Glutamatergic neuron (in vitro differentiated cells): ENCODE results near the gene VPS35L. TPM values are rescaled to one million over a fixed set of nuclear protein-coding genes. Genes with fewer than 3 reads are reported as not detected.

Experiments
- DNase-seq: peaks from one replicate; pipeline ENCODE4 v3.0.0; 2022
- H3K27ac Mint-ChIP-seq: one replicate; pipeline ENCODE4 v1.8.0; 2020; ENCODE audit warnings: mild to moderate bottlenecking, mixed read lengths, inconsistent platforms; ENCODE audit not compliant: unreplicated experiment
- H3K27me3 Mint-ChIP-seq: one replicate; pipeline ENCODE4 v1.8.0; 2020; ENCODE audit warnings: mild to moderate bottlenecking, moderate library complexity, mixed read lengths, inconsistent platforms; ENCODE audit not compliant: unreplicated experiment
- H3K36me3 Mint-ChIP-seq: one replicate; pipeline ENCODE4 v1.8.0; 2020; ENCODE audit warnings: mild to moderate bottlenecking, mixed read lengths, inconsistent platforms; ENCODE audit not compliant: unreplicated experiment
- H3K4me1 Mint-ChIP-seq: one replicate; pipeline ENCODE4 v1.8.0; 2020; ENCODE audit warnings: mild to moderate bottlenecking, low read depth, mixed read lengths, inconsistent platforms; ENCODE audit not compliant: unreplicated experiment
- H3K4me3 Mint-ChIP-seq: one replicate; pipeline ENCODE4 v1.8.0; 2020; ENCODE audit warnings: mild to moderate bottlenecking, mixed read lengths, inconsistent platforms; ENCODE audit not compliant: unreplicated experiment
- H3K9me3 Mint-ChIP-seq: one replicate; pipeline ENCODE4 v1.8.0; 2020; ENCODE audit warnings: mild to moderate bottlenecking, moderate library complexity, mixed read lengths, inconsistent platforms; ENCODE audit not compliant: unreplicated experiment
- total RNA-seq: library from RNA; stranded (reverse); fragmentation: NEBNext Ultra II Directional; extraction: Animal tissue kit (Norgen Biotek cat#: 25700); gene quantifications from one replicate; pipeline ENCODE4 v1.2.1, GENCODE V29; 2021; ENCODE audit not compliant: unreplicated experiment
- TF ChIP-seq, protein P1 (sequence below): fragments of 200-600 bp; sonication (generic); IDR thresholded peaks from one replicate; pipeline ENCODE4 v1.5.0; 2021; ENCODE audit not compliant: partially characterized antibody, unreplicated experiment

The VPS35L gene
- total RNA-seq, 1 donor from 2014 or later = 57.1 TPM

DNA sequence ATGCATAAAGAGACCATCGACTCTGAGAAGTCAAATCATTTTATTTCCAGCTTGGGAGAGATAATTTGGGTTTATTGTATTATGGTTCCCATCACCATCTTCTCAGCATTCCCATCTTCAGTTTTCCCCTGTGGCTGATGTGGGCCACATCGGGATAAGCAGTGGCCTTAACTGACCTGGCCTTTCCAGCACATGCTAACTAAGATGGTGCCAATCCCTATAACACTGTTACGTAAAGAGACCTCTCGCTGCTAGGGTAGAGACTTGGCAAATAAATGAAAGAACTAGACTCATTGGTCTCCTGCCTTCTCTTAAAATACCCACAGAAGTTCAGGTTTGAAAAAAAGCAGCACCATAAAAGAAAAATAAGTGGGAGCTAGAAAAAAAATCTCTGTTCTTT, 49.4 kb downstream of the VPS35L start:
- DNase-seq = no peak
- TF ChIP-seq, protein P1, sequence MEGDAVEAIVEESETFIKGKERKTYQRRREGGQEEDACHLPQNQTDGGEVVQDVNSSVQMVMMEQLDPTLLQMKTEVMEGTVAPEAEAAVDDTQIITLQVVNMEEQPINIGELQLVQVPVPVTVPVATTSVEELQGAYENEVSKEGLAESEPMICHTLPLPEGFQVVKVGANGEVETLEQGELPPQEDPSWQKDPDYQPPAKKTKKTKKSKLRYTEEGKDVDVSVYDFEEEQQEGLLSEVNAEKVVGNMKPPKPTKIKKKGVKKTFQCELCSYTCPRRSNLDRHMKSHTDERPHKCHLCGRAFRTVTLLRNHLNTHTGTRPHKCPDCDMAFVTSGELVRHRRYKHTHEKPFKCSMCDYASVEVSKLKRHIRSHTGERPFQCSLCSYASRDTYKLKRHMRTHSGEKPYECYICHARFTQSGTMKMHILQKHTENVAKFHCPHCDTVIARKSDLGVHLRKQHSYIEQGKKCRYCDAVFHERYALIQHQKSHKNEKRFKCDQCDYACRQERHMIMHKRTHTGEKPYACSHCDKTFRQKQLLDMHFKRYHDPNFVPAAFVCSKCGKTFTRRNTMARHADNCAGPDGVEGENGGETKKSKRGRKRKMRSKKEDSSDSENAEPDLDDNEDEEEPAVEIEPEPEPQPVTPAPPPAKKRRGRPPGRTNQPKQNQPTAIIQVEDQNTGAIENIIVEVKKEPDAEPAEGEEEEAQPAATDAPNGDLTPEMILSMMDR = no peak
- H3K27ac Mint-ChIP-seq = no peak overlapping the region
- H3K27me3 Mint-ChIP-seq = no peaks in the 10 kb centered on the region
- H3K4me3 Mint-ChIP-seq = no peak overlapping the region
- H3K4me1 Mint-ChIP-seq = no peaks in the 10 kb centered on the region
- peaks cover 2% of the 10 kb centered on the region for H3K9me3 Mint-ChIP-seq
- peaks cover 4% of the 10 kb centered on the region for H3K36me3 Mint-ChIP-seq

DNA sequence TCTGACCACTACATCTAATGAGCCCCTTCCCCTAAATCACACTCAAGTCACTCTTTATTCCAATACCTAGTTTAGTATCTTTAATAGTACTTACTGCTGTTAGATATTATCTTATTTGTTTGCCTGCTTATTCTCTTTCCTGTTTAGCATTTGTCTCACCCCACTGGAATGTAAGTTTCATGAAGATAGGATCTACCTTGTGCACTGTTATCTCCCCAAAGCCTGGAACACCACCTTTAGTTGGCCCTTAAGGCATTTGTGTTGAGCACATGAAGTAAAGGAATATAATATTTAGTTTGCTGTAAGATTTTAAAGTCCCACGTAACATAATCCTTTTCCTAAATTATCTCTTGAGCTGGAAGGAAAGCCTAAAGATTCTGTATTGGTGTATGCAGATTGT, 50.2 kb downstream of the VPS35L start:
- H3K36me3 Mint-ChIP-seq = peaks cover 4% of the 10 kb centered on the region
- H3K27me3 Mint-ChIP-seq = no peaks in the 10 kb centered on the region
- H3K27ac Mint-ChIP-seq = no peak overlapping the region
- H3K9me3 Mint-ChIP-seq = peaks cover 2% of the 10 kb centered on the region
- DNase-seq = no peak
- TF ChIP-seq, protein P1 = no peak
- H3K4me1 Mint-ChIP-seq = no peaks in the 10 kb centered on the region
- no peak overlapping the region for H3K4me3 Mint-ChIP-seq

DNA sequence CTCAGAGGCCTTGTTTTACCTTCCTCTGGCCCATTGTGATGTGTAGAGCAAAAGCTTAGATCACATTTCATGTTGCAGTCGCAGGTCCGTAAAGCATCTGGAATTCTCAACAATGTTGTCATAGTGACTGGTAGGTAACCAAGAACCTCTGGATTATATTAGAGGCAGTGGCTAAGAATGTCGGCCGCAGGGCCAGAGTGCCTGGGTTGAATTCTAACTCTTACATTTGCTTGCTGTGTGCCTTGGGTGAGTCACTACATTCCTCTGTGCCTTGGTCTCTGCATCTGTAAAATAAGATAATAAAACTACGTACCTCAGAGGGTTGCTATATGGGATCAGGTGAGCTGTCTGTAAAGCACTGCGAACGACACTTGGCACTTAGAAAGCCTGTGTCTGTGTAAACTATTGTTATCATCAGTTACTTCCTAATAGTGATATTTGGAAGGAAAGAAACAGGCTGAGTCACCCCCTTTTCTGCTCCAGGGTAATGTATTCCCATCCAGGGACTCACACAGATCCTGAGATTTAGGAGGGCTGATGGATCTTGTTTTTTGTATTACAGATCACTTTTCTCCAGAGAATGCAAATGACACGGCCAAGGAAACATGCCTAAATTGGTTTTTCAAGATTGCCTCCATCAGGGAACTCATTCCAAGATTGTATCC, 52.2 kb downstream of the VPS35L start:
- Mint-ChIP-seq H3K4me1 (no peaks in the 10 kb centered on the region), H3K4me3 (no peak overlapping the region), H3K36me3 (peaks cover 4% of the 10 kb centered on the region), H3K27me3 (no peaks in the 10 kb centered on the region), H3K9me3 (peaks cover 2% of the 10 kb centered on the region), H3K27ac (no peak overlapping the region)
- TF ChIP-seq, protein P1 = no peak
- no peak for DNase-seq

DNA sequence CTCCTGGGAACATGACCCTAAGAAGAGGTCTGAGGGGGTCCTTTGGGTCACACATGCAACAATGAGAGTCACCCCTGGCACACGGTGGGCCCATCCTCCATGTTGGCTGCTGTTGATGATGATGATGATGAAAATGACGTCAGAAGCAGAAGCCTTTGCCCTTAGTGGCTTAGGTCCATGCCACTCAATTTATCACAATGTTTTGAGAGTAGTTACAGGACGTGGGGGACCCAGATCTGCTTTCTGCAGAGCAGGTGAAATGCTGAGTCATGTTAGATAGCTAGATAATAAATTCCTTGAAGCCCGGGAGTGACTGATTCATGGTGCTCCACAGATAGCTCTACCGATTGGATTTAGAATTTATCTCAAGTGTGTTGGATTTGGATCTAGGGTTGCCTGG, 53.9 kb downstream of the VPS35L start:
- H3K4me1 Mint-ChIP-seq = no peaks in the 10 kb centered on the region

DNA sequence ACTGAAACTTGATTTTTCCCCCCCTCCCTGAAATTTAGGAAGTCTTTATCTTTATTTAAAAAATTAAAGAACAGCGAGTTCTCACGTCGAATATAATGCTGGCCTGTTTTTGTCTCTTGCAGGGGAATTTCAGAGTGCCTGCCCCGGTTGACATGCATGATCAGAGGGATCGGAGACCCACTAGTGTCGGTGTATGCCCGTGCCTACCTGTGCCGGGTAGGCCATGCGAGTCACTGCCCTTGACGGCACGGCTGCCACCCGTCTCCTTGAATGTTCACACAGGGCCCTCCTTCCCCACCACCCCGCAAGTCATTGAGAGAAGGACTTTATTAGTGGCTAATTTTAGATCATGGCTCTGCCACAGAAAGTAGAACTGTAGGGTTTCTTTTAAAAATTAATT, 54.7 kb downstream of the VPS35L start:
- Mint-ChIP-seq H3K27me3 (no peaks in the 10 kb centered on the region), H3K4me3 (no peak overlapping the region), H3K9me3 (peaks cover 2% of the 10 kb centered on the region), H3K36me3 (peaks cover 4% of the 10 kb centered on the region), H3K4me1 (no peaks in the 10 kb centered on the region), H3K27ac (no peak overlapping the region)
- TF ChIP-seq, protein P1 = no peak
- no peak for DNase-seq

More for the DNA sequence above, 53.9 kb downstream of the VPS35L start:
- no peak for DNase-seq
- H3K27me3 Mint-ChIP-seq = no peaks in the 10 kb centered on the region
- peaks cover 2% of the 10 kb centered on the region for H3K9me3 Mint-ChIP-seq
- H3K27ac Mint-ChIP-seq = no peak overlapping the region
- no peak overlapping the region for H3K4me3 Mint-ChIP-seq
- TF ChIP-seq, protein P1 = no peak
- H3K36me3 Mint-ChIP-seq = peaks cover 4% of the 10 kb centered on the region
